GM21515 (cell line): ENCODE measurements around the gene WWP2.
"Not testable (repeated sequence)": the region's sequence is repeated elsewhere in the genome, so short reads cannot be mapped to it uniquely, and the experiment has no call there.

Experiments
- ATAC-seq: cut with Tn5 transposase; IDR thresholded peaks from one replicate; pipeline ENCODE4 v1.9.1; 2021; ENCODE audit not compliant: unreplicated experiment

The WWP2 gene

DNA sequence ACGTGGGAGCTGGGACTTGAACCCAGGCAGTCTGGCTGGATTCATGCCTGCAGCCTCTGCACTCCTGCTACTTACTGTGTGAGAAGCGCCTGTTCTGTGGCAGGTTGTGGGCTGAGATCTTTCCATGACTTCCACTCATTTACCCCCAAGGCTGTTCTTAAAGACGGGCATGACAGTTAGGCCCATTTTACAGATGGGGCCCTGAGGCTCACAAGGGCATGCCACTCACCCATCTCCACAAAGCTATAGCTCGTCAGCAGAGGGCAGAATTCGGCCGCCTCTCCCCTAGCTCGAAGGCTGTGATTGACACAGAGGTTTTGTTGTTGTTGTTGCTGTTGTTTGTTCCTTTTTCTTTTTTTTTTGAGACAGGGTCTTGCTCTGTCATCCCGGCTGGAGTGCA lies 210.8 kb downstream of the WWP2 start:
- ATAC-seq: not testable (repeated sequence)

DNA sequence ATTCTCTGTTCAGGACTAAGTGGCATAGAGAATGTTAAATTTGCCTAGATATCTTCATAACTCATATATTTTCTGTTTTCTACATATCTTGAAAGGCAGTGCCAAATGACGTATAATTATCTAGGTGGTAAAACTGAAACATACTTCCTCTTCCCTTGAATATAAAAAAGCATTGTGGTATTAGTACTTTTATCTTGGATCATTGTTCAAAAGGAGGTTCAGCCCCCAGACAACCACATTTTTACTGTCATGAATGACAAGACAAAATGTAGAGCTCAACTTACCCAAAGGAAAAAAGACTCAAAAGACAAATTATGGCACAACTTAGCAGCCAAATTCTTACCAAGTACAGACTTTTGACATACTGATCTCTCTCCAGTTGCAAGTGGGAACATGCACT lies 223.1 kb downstream of the WWP2 start:
- ATAC-seq: not testable (repeated sequence)
